Measurements from ENCODE around the gene PTPN18.
"Not testable (repeated sequence)": the region's sequence is repeated elsewhere in the genome, so short reads cannot be mapped to it uniquely, and the experiment has no call there.

Gene PTPN18

GRCh38 chr2:130355578-130356431, at the start of gene PTPN18:
Gene PTPN18, plus strand, starts transcription at chr2:130356056. Its CDS starts 52 bp downstream, at chr2:130356108.
- no peak for DNase-seq

- DNase-seq = no peak
These were observed 48.0 kb upstream of the PTPN18 start for GRCh38 chr2:130307850-130308249.

GRCh38 chr2:130310881-130311280, 45.0 kb upstream of the PTPN18 start:
- DNase-seq = no peak

GRCh38 chr2:130313812-130314334, 42.0 kb upstream of the PTPN18 start:
- no peak for DNase-seq

- no peak for DNase-seq
These were observed 41.5 kb upstream of the PTPN18 start for GRCh38 chr2:130314377-130314776.

GRCh38 chr2:130316596-130316995, 39.3 kb upstream of the PTPN18 start:
- no peak for DNase-seq

GRCh38 chr2:130318906-130319305, 37.0 kb upstream of the PTPN18 start:
- no peak for DNase-seq

GRCh38 chr2:130319536-130319935, 36.3 kb upstream of the PTPN18 start:
- DNase-seq = no peak

GRCh38 chr2:130327703-130328527, 27.9 kb upstream of the PTPN18 start:
- DNase-seq = no peak

GRCh38 chr2:130328710-130329109, 27.1 kb upstream of the PTPN18 start:
- DNase-seq = no peak

GRCh38 chr2:130332271-130333073, 23.4 kb upstream of the PTPN18 start:
- DNase-seq = peak; percentile 9

GRCh38 chr2:130333253-130333652, 22.6 kb upstream of the PTPN18 start:
- not testable (repeated sequence) for DNase-seq

GRCh38 chr2:130334026-130334425, 21.8 kb upstream of the PTPN18 start:
- DNase-seq = no peak

GRCh38 chr2:130335226-130335625, 20.6 kb upstream of the PTPN18 start:
- no peak for DNase-seq

GRCh38 chr2:130336150-130336876, 19.5 kb upstream of the PTPN18 start:
- DNase-seq = no peak

- no peak for DNase-seq
These were observed 18.8 kb upstream of the PTPN18 start for GRCh38 chr2:130336877-130337734.

- DNase-seq = no peak
These were observed 18.0 kb upstream of the PTPN18 start for GRCh38 chr2:130337735-130338325.

GRCh38 chr2:130338793-130339345, 17.0 kb upstream of the PTPN18 start:
- DNase-seq = no peak

- DNase-seq = no peak
These were observed 15.7 kb upstream of the PTPN18 start for GRCh38 chr2:130339885-130340745.
